K562 (cell line): ENCODE data around the gene SEZ6. TPM values are rescaled to one million over a fixed set of nuclear protein-coding genes. Genes with fewer than 3 reads are reported as not detected.

Source experiments
- ATAC-seq: fragments of 200-7000 bp; cut with Tn5 transposase; 3 replicates; pipeline ENCODE4 v1.9.1; 2020; ENCODE audit warnings: moderate library complexity
- BruUV-seq: library from RNA; stranded (reverse); fragments of 400-500 nt; replicated peaks from 2 replicates; lab custom pipeline; 2021; lab: Mats Ljungman, UMichigan
- CTCF ChIA-PET: fragments of 300-600 bp; formaldehyde crosslinking; extraction: SDS; loops from one replicate; lab custom pipeline; 2021; ENCODE audit warnings: low intra/inter-chr PET ratio; lab: Yijun Ruan, JAX
- POLR2A ChIA-PET: fragments of 300-600, 350-650 bp; sonication (Branson Sonifier 250); formaldehyde crosslinking; extraction: SDS; loops from one replicate; lab custom pipeline; 2021; ENCODE audit warnings: antibody characterized with exemption, inconsistent platforms; lab: Yijun Ruan, JAX
- DNase-seq, 4 experiments: peaks; one replicate each; pipeline versions ENCODE4 v3.0.0 to v3.0.0-alpha.2; 2011 to 2018; ENCODE audit warnings: low spot score in 3 of 4, mixed read lengths in 3 of 4; ENCODE audit errors: extremely low read depth in 1 of 4
- FAIRE-seq: peaks from 2 replicates; lab custom pipeline; 2011; peaks lifted over from hg19 to GRCh38; lab: Jason Lieb, UNC
- H2AFZ ChIP-seq: 2 replicates; pipeline ENCODE4 v1.6.0; 2011; ENCODE audit warnings: low read depth, low read length, control low read depth, inconsistent platforms
- H3K27ac ChIP-seq: fragments of 200-600 bp; 3 replicates; pipeline ENCODE4 v1.8.0; 2011; ENCODE audit warnings: low read depth, mild to moderate bottlenecking, control low read depth, inconsistent platforms, low read length, moderate library complexity, mixed read lengths; ENCODE audit errors: extremely low read depth
- H3K27me3 ChIP-seq, 2 experiments: fragments of 300-600 bp in 1 of 2; 2 replicates in 1 of 2; 3 replicates in 1 of 2; pipeline versions ENCODE4 v1.6.0 to v1.8.0; 2011; ENCODE audit warnings: inconsistent platforms in 2 of 2, low read length in 2 of 2, mild to moderate bottlenecking in 1 of 2, mixed read lengths in 1 of 2, moderate library complexity in 1 of 2; ENCODE audit not compliant: control insufficient read depth in 2 of 2, insufficient read depth in 2 of 2
- H3K36me3 ChIP-seq: fragments of 300-600 bp; 3 replicates; pipeline ENCODE4 v1.8.0; 2011; ENCODE audit warnings: mild to moderate bottlenecking, low read length, inconsistent platforms; ENCODE audit not compliant: control insufficient read depth, insufficient read depth
- H3K4me1 ChIP-seq, 2 experiments: fragments of 200-600 bp in 1 of 2; replicated peaks in 1 of 2; 2 replicates in 1 of 2; 3 replicates in 1 of 2; pipeline versions ENCODE4 v1.5.1 to v1.8.0; 2011; ENCODE audit warnings: inconsistent platforms in 2 of 2, low read length in 2 of 2, mild to moderate bottlenecking in 1 of 2, mixed read lengths in 1 of 2, moderate library complexity in 1 of 2; ENCODE audit not compliant: control insufficient read depth in 2 of 2, insufficient read depth in 2 of 2
- H3K4me2 ChIP-seq: 2 replicates; pipeline ENCODE4 v1.6.1; 2011; ENCODE audit warnings: low read length, control low read depth, inconsistent platforms, mixed read lengths; ENCODE audit not compliant: insufficient read depth
- H3K4me3 ChIP-seq: fragments of 200-600 bp; sonication (generic), shearing (Covaris generic); 2 replicates; pipeline ENCODE4 v1.5.1; 2016; ENCODE audit warnings: control low read depth, inconsistent platforms
- H3K79me2 ChIP-seq: fragments of 200-600 bp; 3 replicates; pipeline ENCODE4 v1.8.0; 2011; ENCODE audit warnings: low read length, inconsistent platforms; ENCODE audit not compliant: control insufficient read depth, insufficient read depth
- H3K9ac ChIP-seq, 2 experiments: 2 replicates each; pipeline versions ENCODE4 v1.6.0 to v1.6.1; 2011; ENCODE audit warnings: low read depth in 2 of 2, low read length in 2 of 2, control low read depth in 1 of 2, inconsistent platforms in 1 of 2, mild to moderate bottlenecking in 1 of 2, mixed read lengths in 1 of 2; ENCODE audit not compliant: insufficient read depth in 1 of 2
- H3K9me1 ChIP-seq: one replicate; pipeline ENCODE4 v1.6.0; 2011; ENCODE audit warnings: inconsistent platforms, mild to moderate bottlenecking, low read length, moderate library complexity; ENCODE audit not compliant: control insufficient read depth, insufficient read depth
- H3K9me3 ChIP-seq: replicated peaks from 2 replicates; pipeline ENCODE4 v1.5.1; 2011; ENCODE audit warnings: low read depth, low read length, inconsistent platforms; ENCODE audit not compliant: control insufficient read depth, insufficient read depth
- H4K20me1 ChIP-seq: replicated peaks from 2 replicates; pipeline ENCODE4 v1.6.1; 2011; ENCODE audit warnings: low read length, inconsistent platforms, mixed read lengths; ENCODE audit not compliant: control insufficient read depth, insufficient read depth
- ATF7 ChIP-seq: fragments of 450-650 bp; IDR thresholded peaks from 2 replicates; pipeline ENCODE4 v1.7.1; 2014; ENCODE audit warnings: mild to moderate bottlenecking, moderate library complexity
- CBFA2T3 ChIP-seq: fragments of 450-650 bp; IDR thresholded peaks from 2 replicates; pipeline ENCODE4 v1.6.1; 2017
- CHD1 ChIP-seq: fragments of 200-600 bp; sonication (generic); IDR thresholded peaks from one replicate; pipeline ENCODE4 v1.6.1; 2012; ENCODE audit warnings: mild to moderate bottlenecking, moderate library complexity, low read length, inconsistent platforms
- COPS2 ChIP-seq: fragments of 450-650 bp; conservative IDR thresholded peaks from 2 replicates; pipeline ENCODE4 v1.6.1; 2016; ENCODE audit warnings: mild to moderate bottlenecking, moderate library complexity
- DNMT1 ChIP-seq: fragments of 450-650 bp; IDR thresholded peaks from 2 replicates; pipeline ENCODE4 v1.6.1; 2016; ENCODE audit warnings: antibody characterized with exemption, mild to moderate bottlenecking
- E2F6 ChIP-seq, 2 experiments: IDR thresholded peaks; 2 replicates each; pipeline ENCODE4 v1.6.1; 2011; ENCODE audit warnings: borderline replicate concordance in 1 of 2, control low read depth in 1 of 2, low read depth in 1 of 2, low read length in 1 of 2, mild to moderate bottlenecking in 1 of 2, mixed read lengths in 1 of 2, moderate library complexity in 1 of 2; ENCODE audit not compliant: insufficient read depth in 1 of 2, insufficient read length in 1 of 2, poor library complexity in 1 of 2, severe bottlenecking in 1 of 2; ENCODE audit errors: extremely low read depth in 1 of 2
- ETS2 ChIP-seq: IDR thresholded peaks from 2 replicates; pipeline ENCODE4 v1.6.1; 2016; ENCODE audit warnings: borderline replicate concordance, missing genetic modification characterization, mild to moderate bottlenecking, moderate library complexity, missing compliant biosample characterization; ENCODE audit not compliant: poor library complexity, severe bottlenecking
- MCM3 ChIP-seq: fragments of 450-650 bp; IDR thresholded peaks from 2 replicates; pipeline ENCODE4 v1.6.1; 2016
- MCM5 ChIP-seq: fragments of 450-650 bp; IDR thresholded peaks from 2 replicates; pipeline ENCODE4 v1.6.1; 2016; ENCODE audit warnings: low read depth
- NFE2L1 ChIP-seq: fragments of 450-650 bp; IDR thresholded peaks from 2 replicates; pipeline ENCODE4 v1.6.1; 2016; ENCODE audit warnings: missing genetic modification characterization, low read depth, mild to moderate bottlenecking, missing compliant biosample characterization, moderate library complexity, borderline replicate concordance
- PHF8 ChIP-seq: fragments of 200-600 bp; sonication (generic); IDR thresholded peaks from 2 replicates; pipeline ENCODE4 v1.6.1; 2012; ENCODE audit warnings: mixed run types, mild to moderate bottlenecking, inconsistent platforms, low read length, moderate library complexity, borderline replicate concordance
- POLR3G ChIP-seq: IDR thresholded peaks from 2 replicates; pipeline ENCODE4 v1.6.1; 2011; ENCODE audit not compliant: insufficient read length, insufficient replicate concordance; ENCODE audit errors: extremely low read depth
- ZNF175 ChIP-seq: fragments of 200-800 bp; sonication (Bioruptor generic); IDR thresholded peaks from 2 replicates; pipeline ENCODE4 v1.6.1; 2016; ENCODE audit warnings: low read depth, mild to moderate bottlenecking, missing genetic modification characterization, missing compliant biosample characterization
- WGBS: fragments of 100-300 bp; shearing (Covaris generic); methylation state at CpG from one replicate; pipeline ENCODE4 v1.1.6; 2016; ENCODE audit warnings: low coverage, mixed read lengths; ENCODE audit not compliant: insufficient coverage; ENCODE audit errors: missing lambda C conversion rate; 5-methylcytosine and 5-hydroxymethylcytosine counted together
- in situ Hi-C: fragments of 300-500 bp; cut with MboI; formaldehyde crosslinking; loops from 4 replicates; pipeline ENCODE4 v1.15.0; 2018; ENCODE audit warnings: inconsistent platforms, mixed read lengths
- intact Hi-C: fragments of 100-400 bp; cut with micrococcal nuclease; formaldehyde crosslinking; loops from 2 replicates; pipeline ENCODE4 v1.14.2; 2022
- polyA plus RNA-seq, 8 experiments: library from polyadenylated mRNA; depleted of rRNA in 4 of 8; stranded (reverse) in 5 of 8; unstranded in 3 of 8; fragments of >200 nt; fragmentation: Nextera tagmentation in 2 of 8; fragmentation: Illumina TruSeq in 1 of 8; extraction: Ambion mirVana in 2 of 8; extraction: Trizol in 1 of 8; gene quantifications; 2 replicates each; pipeline versions ENCODE4 v1.2.1 to v1.2.3, GENCODE V29; 2011 to 2014; ENCODE audit warnings: inconsistent platforms in 1 of 8, missing spikeins in 1 of 8
- total RNA-seq, 7 experiments: library from RNA; depleted of rRNA in 6 of 7; stranded (reverse); fragments of >200 nt in 6 of 7; fragmentation: Illumina TruSeq in 2 of 7; extraction: Trizol in 2 of 7; gene quantifications; 2 replicates each; pipeline versions ENCODE4 v1.2.1 to v1.2.3, GENCODE V29; 2011 to 2021; ENCODE audit warnings: low replicate concordance in 1 of 7
- TF ChIP-seq, protein P1 (sequence below): fragments of 450-650 bp; IDR thresholded peaks from one replicate; pipeline ENCODE4 v1.6.1; 2018; ENCODE audit warnings: mild to moderate bottlenecking, moderate library complexity; ENCODE audit not compliant: partially characterized antibody

Gene SEZ6
- total and polyA plus RNA-seq, 9 of the 15 experiments (the other 6 are each of a cell fraction or from before 2014, with no cell fraction given), result not detected

GRCh38 chr17:29036584-29036983, 30.8 kb upstream of the SEZ6 start:
- no peaks in the 10 kb centered on the region for H4K20me1 ChIP-seq
- H3K9me1 ChIP-seq, result no peaks in the 10 kb centered on the region
- BruUV-seq, result no TSS peak
- no peak overlapping the region for H3K27ac ChIP-seq
- no peaks in the 10 kb centered on the region for H3K36me3 ChIP-seq
- no peak overlapping the region for H3K4me3 ChIP-seq
- H3K9me3 ChIP-seq, result peaks cover 1% of the 10 kb centered on the region; the same call in 1 of the 2 replicates
- ChIA-PET POLR2A (interaction anchor here (1.3 to 1.4 kb wide), 2 partner anchors 8 to 12 kb away, joined by 3 read pairs; no protein-coding TSS in a partner anchor), CTCF (no interaction called here)
- H3K9ac ChIP-seq, result no peak overlapping the region
- ATAC-seq, result no peak
- in situ Hi-C loops (no loop called here), intact Hi-C loops (no loop called here)
- peaks cover 30 to 38% of the 10 kb centered on the region in 2 experiments; a peak in 4 of 5 replicates for H3K27me3 ChIP-seq
- H3K79me2 ChIP-seq, result no peaks in the 10 kb centered on the region
- H3K4me2 ChIP-seq, result no peak overlapping the region
- TF ChIP-seq MCM3 (no peak), PHF8 (no peak), E2F6 (IDR thresholded peaks at IDR 0.05; ENCODE audit: borderline replicate concordance in 1 of 2, extremely low read depth in 1 of 2, insufficient read depth in 1 of 2, insufficient read length in 1 of 2, low read depth in 1 of 2, low read length in 1 of 2, poor library complexity in 1 of 2, severe bottlenecking in 1 of 2) (no peak), ATF7 (no peak), CBFA2T3 (no peak), POLR3G (no peak), CHD1 (no peak), ZNF175 (no peak), DNMT1 (no peak), MCM5 (no peak), NFE2L1 (tag) (no peak), ETS2 (tag) (no peak), COPS2 (no peak)
- TF ChIP-seq, protein P1, sequence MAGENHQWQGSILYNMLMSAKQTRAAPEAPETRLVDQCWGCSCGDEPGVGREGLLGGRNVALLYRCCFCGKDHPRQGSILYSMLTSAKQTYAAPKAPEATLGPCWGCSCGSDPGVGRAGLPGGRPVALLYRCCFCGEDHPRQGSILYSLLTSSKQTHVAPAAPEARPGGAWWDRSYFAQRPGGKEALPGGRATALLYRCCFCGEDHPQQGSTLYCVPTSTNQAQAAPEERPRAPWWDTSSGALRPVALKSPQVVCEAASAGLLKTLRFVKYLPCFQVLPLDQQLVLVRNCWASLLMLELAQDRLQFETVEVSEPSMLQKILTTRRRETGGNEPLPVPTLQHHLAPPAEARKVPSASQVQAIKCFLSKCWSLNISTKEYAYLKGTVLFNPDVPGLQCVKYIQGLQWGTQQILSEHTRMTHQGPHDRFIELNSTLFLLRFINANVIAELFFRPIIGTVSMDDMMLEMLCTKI, result no peak
- H3K4me1 ChIP-seq, result peaks cover 4 to 6% of the 10 kb centered on the region in 2 experiments; a peak in 3 of 5 replicates
- 3% methylated on average over 5 of the region's 5 CpGs for WGBS
- DNase-seq, result no peak
- FAIRE-seq, result no peak
- H2AFZ ChIP-seq, result no peak overlapping the region
